ENCODE measurements around the gene SLC45A3. TPM values are rescaled to one million over a fixed set of nuclear protein-coding genes. Genes with fewer than 3 reads are reported as not detected.

The SLC45A3 gene
- total and polyA plus RNA-seq, 8 donors: 1.6 to 30.1 (median 6.5) TPM

DNA sequence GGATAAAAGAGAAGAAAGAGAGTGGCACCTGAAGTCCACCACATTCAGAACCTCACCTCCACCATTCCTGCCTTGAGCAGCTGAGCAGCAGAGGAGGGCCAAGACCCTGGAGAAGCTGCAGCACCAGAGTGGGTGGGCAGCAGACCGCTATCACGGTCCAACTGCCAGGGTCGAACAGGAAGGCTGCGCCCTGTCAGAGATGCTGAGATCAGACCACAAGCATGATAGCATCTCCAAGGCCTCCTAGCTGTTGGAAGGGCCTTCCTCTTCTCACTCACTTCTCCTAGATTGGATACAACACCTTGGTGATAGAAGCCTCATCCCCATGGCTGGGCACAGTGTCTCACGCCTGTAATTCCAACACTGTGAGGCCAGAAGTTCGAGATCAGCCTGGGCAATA is 12.1 kb upstream of the SLC45A3 start:
- H3K9me3 ChIP-seq: no peaks in the 10 kb centered on the region
- intact Hi-C loops (cut with DNase I; ENCODE audit: low total_unique reads): no loop called here
- no peak for DNase-seq
- TF ChIP-seq POLR2AphosphoS5 (IDR thresholded peaks at IDR 0.05) (no peak), EP300 (IDR thresholded peaks at IDR 0.05) (no peak), POLR2A (IDR thresholded peaks at IDR 0.05) (no peak)
- TF ChIP-seq, protein P1, sequence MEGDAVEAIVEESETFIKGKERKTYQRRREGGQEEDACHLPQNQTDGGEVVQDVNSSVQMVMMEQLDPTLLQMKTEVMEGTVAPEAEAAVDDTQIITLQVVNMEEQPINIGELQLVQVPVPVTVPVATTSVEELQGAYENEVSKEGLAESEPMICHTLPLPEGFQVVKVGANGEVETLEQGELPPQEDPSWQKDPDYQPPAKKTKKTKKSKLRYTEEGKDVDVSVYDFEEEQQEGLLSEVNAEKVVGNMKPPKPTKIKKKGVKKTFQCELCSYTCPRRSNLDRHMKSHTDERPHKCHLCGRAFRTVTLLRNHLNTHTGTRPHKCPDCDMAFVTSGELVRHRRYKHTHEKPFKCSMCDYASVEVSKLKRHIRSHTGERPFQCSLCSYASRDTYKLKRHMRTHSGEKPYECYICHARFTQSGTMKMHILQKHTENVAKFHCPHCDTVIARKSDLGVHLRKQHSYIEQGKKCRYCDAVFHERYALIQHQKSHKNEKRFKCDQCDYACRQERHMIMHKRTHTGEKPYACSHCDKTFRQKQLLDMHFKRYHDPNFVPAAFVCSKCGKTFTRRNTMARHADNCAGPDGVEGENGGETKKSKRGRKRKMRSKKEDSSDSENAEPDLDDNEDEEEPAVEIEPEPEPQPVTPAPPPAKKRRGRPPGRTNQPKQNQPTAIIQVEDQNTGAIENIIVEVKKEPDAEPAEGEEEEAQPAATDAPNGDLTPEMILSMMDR (IDR thresholded peaks at IDR 0.05): no peak
- no peaks in the 10 kb centered on the region for H3K36me3 ChIP-seq
- WGBS, 5 donors: 73 to 92% (median 87%) methylated on average over 6 of the region's 6 CpGs
- H3K27me3 ChIP-seq: no peaks in the 10 kb centered on the region
- H3K27ac ChIP-seq: no peak overlapping the region
- H3K4me1 ChIP-seq: no peaks in the 10 kb centered on the region
- H3K4me3 ChIP-seq: no peak overlapping the region

DNA sequence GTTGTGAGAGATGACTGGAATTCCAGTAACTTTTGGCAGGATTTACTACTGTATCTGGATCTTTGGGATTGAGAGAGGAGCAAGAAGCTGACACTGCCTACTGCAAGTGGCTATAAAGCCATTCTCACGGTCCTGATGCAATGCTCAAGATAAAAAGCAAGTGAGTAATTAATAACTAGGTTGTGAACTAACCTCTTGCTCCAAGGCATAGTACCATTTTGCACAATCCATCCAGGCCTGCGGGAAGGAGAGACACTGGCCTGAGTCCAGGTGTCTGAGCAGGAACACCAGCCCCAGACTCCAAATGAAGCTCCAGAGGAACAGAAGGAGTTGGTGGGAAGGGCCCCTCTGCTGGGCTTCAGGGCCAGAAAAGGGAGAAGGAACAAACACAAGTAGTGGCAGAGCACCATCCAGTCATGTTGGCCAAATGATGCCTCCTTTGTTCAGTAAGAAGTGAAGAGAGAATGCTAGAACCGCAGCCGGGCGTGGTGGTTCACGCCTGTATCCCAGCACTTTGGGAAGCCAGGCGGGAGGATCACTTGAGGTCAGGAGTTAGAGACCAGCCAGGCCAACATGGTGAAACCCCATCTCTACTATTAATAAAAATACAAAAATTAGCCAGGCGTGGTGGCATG is 9.9 kb upstream of the SLC45A3 start:
- Histone ChIP-seq H3K27me3 (no peaks in the 10 kb centered on the region), H3K27ac (no peak overlapping the region), H3K4me1 (no peaks in the 10 kb centered on the region), H3K4me3 (no peak overlapping the region), H3K9me3 (no peaks in the 10 kb centered on the region), H3K36me3 (no peaks in the 10 kb centered on the region)
- intact Hi-C loops (cut with DNase I; ENCODE audit: low total_unique reads): no loop called here
- no peak for DNase-seq
- WGBS, 5 donors: 82 to 89% (median 85%) methylated on average over 8 of the region's 8 CpGs
- no peak for TF ChIP-seq POLR2A (IDR thresholded peaks at IDR 0.05)
- no peak for TF ChIP-seq POLR2AphosphoS5 (IDR thresholded peaks at IDR 0.05)
- TF ChIP-seq EP300 (IDR thresholded peaks at IDR 0.05): no peak
- TF ChIP-seq, protein P1 (IDR thresholded peaks at IDR 0.05): no peak

DNA sequence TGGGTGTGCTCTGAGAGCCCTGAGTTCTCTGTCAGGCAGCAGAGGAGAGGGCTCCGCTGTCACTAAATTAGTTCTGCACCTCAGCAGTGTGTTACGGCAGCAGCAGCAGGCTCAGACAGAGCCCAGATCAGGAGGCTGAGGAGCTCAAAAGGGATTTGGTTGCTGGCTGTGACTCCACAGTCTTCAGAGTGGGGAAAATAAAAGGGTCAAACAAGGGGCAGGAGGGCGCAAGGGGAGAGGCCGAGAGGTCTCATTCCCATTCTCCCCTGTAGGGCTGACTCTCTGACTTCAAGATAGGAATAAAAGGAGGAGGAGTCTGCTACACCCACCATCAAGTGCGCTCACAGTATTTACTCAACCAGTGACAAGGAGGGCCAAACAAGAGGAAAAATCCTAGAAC is 9.2 kb upstream of the SLC45A3 start:
- Histone ChIP-seq H3K27ac (no peak overlapping the region), H3K27me3 (no peaks in the 10 kb centered on the region), H3K36me3 (no peaks in the 10 kb centered on the region), H3K4me3 (no peak overlapping the region), H3K4me1 (no peaks in the 10 kb centered on the region), H3K9me3 (no peaks in the 10 kb centered on the region)
- TF ChIP-seq POLR2AphosphoS5 (IDR thresholded peaks at IDR 0.05) (no peak), EP300 (IDR thresholded peaks at IDR 0.05) (no peak), POLR2A (IDR thresholded peaks at IDR 0.05) (no peak)
- TF ChIP-seq, protein P1 (IDR thresholded peaks at IDR 0.05): no peak
- 76 to 90% (median 86%) methylated on average over 5 of the region's 5 CpGs for WGBS, 5 donors
- no peak for DNase-seq
- intact Hi-C loops (cut with DNase I; ENCODE audit: low total_unique reads): no loop called here

DNA sequence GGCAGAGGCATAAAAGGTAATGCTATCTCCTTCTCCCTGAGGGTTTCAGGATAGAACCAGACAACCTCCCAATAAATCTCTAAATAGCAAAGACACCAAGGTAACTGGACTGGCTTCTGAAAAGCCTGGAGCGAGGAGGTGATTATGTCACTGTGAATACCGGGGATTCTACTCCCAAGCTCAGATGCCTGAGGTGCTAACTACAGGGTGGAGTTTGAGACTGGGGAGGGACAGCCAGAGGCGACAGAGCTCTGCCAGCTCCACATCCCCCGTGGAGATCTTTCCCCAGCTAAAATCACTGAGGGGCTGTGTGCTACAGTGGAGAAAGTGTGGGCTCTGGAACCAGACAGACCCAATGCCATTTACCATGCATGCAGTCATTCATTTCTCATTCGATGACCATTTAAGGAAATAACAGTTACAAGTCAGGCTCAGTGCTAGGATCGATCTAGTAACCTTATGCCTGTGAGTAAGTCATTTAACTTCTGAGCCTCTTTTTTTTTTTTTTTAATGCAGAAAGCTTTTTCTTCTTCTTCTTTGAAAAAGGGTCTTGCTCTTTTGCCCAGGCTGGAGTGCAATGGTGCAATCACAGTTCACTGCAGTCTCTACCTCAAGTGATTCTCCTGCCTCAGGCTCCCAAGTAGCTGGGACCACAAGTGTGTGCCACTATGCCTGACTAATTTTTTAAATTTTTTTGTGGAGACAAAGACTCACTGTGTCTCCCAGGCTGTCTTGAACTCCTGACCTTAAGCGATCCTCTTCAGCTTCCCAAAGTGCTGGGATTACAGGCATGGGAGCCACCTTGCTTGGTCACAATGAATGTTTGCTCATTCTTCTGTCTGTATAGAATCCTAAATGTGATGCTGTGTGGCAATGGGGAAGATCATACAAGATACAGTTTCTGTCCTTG is 8.1 kb upstream of the SLC45A3 start:
- intact Hi-C loops (cut with DNase I; ENCODE audit: low total_unique reads): no loop called here
- WGBS, 5 donors: 73 to 79% (median 75%) methylated on average over 7 of the region's 7 CpGs
- Histone ChIP-seq H3K4me3 (no peak overlapping the region), H3K27ac (no peak overlapping the region), H3K36me3 (no peaks in the 10 kb centered on the region), H3K9me3 (no peaks in the 10 kb centered on the region), H3K27me3 (no peaks in the 10 kb centered on the region), H3K4me1 (no peaks in the 10 kb centered on the region)
- TF ChIP-seq POLR2A (IDR thresholded peaks at IDR 0.05) (no peak), EP300 (IDR thresholded peaks at IDR 0.05) (no peak), POLR2AphosphoS5 (IDR thresholded peaks at IDR 0.05) (no peak)
- TF ChIP-seq, protein P1 (IDR thresholded peaks at IDR 0.05): no peak
- DNase-seq: no peak

Data from stomach (tissue), 9 donors.